ENCODE measurements around the gene SRBD1.

GRCh38 chr2:45647986-45648520, 37.0 kb upstream of the SRBD1 start:
- TF ChIP-seq POLR2A (IDR thresholded peaks at IDR 0.05) (no peak), CTCF (IDR thresholded peaks at IDR 0.05) (no peak), POLR2AphosphoS5 (IDR thresholded peaks at IDR 0.05) (no peak), EP300 (IDR thresholded peaks at IDR 0.05; ENCODE audit: low read depth) (no peak)

All from transverse colon (tissue), 4 donors.